Measurements from ENCODE around the gene DOCK4.

Gene DOCK4

DNA sequence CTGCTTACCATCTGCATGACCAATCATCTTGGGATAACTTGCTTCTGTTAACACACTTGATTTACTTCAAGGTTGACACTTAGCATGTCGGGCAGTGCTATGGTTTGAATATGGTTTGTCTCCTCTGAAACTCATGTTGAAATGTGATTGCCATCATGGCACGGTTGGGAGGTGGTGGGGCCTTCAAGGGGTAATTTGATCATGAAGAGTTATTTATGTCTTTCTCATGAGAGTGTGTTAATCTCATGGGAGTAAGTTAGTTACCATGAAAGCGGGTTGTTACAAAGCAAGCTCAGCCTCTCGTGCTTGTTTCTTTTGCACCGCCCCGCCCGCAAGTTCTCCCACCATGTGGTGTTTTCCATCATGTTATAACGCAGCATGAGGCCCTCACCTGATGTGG, 163.6 kb downstream of the DOCK4 start:
- TF ChIP-seq, protein P1, sequence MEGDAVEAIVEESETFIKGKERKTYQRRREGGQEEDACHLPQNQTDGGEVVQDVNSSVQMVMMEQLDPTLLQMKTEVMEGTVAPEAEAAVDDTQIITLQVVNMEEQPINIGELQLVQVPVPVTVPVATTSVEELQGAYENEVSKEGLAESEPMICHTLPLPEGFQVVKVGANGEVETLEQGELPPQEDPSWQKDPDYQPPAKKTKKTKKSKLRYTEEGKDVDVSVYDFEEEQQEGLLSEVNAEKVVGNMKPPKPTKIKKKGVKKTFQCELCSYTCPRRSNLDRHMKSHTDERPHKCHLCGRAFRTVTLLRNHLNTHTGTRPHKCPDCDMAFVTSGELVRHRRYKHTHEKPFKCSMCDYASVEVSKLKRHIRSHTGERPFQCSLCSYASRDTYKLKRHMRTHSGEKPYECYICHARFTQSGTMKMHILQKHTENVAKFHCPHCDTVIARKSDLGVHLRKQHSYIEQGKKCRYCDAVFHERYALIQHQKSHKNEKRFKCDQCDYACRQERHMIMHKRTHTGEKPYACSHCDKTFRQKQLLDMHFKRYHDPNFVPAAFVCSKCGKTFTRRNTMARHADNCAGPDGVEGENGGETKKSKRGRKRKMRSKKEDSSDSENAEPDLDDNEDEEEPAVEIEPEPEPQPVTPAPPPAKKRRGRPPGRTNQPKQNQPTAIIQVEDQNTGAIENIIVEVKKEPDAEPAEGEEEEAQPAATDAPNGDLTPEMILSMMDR (IDR thresholded peaks at IDR 0.05; ENCODE audit: insufficient read depth, low read depth, low read length, missing control alignments), result no peak
- no peak for DNase-seq (ENCODE audit: low read depth)
- H3K4me3 ChIP-seq (ENCODE audit: low read depth, low read length), result no peak overlapping the region

DNA sequence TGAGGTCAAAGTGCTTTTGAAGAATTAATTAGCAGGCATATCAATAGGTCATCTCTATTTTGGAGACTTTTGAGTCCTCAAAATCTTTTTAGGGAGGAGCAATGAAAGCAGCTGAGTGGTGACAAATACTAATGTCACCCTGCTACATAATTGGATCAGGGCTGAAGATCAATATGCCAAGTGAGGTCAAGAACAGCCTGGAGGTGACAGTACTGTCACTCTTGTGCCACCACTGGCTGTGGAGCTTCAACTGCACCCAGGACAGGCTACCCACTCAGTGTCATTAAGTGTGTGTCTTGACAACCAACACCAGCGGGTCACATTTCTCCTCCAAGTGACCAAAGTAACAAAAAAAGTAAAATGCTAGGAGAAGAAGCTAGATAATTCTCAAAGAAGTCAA, 167.8 kb downstream of the DOCK4 start:
- TF ChIP-seq, protein P1 (IDR thresholded peaks at IDR 0.05; ENCODE audit: insufficient read depth, low read depth, low read length, missing control alignments), result no peak
- H3K4me3 ChIP-seq (ENCODE audit: low read depth, low read length), result no peak overlapping the region
- no peak for DNase-seq (ENCODE audit: low read depth)

DNA sequence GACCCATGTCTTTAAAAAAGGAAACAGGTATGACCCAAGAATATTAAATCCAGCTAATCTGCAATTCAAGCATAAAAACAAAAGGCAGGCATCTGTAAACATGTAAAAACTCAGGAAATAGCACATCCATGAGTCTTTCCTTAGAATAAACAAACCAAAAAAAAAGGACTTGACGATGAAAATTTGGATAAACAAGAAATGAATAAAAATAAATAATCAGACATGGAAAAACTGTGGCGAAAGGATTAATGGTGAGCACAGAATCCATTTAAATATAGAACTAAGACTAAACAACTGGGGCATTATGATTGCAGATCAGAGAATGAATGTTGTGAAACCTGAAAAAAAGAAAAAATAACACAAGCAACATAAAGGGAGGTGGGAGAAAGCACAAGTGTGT, 170.1 kb downstream of the DOCK4 start:
- TF ChIP-seq, protein P1 (IDR thresholded peaks at IDR 0.05; ENCODE audit: insufficient read depth, low read depth, low read length, missing control alignments), result no peak
- no peak for DNase-seq (ENCODE audit: low read depth)
- no peak overlapping the region for H3K4me3 ChIP-seq (ENCODE audit: low read depth, low read length)

DNA sequence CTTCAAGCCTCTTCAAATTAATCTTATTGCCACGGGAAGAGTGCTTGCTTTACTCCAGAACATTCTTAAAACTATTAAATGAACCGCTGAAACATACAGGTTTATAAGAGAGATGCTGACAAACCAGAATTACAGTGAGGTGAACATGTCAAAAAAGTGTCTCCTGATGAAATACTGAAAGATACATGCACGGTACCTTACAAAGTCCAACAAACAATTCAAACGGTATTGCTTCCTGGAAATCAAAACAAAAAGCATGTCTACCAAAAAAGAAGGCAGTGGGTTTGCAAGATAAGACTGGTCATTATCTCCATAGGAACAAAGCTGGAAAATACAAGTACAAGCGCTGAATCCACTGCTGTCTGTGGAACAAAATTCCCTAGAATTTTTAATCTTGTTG, 174.5 kb downstream of the DOCK4 start:
- TF ChIP-seq, protein P1 (IDR thresholded peaks at IDR 0.05; ENCODE audit: insufficient read depth, low read depth, low read length, missing control alignments), result no peak
- no peak for DNase-seq (ENCODE audit: low read depth)
- H3K4me3 ChIP-seq (ENCODE audit: low read depth, low read length), result no peak overlapping the region

DNA sequence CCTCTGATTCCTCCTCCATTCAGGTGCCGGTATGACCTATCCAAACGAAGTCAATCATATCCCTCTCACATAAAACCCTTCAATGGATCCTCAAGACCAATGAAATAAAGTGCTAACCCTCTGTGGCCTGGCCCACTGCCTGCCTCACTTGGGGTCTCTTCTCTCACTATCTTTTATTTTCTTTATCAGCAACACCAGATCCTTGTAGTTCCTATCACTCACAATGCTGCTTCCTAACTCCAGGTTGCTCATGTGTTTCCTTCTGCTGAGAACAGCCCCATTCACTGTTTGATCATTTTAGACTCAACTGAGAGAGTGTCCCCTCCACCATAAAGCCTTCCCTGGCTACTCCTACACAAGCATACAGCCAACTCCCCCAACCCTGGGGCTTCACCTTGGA, 180.6 kb downstream of the DOCK4 start:
- H3K4me3 ChIP-seq (ENCODE audit: low read depth, low read length), result no peak overlapping the region
- DNase-seq (ENCODE audit: low read depth), result no peak
- TF ChIP-seq, protein P1 (IDR thresholded peaks at IDR 0.05; ENCODE audit: insufficient read depth, low read depth, low read length, missing control alignments), result no peak

DNA sequence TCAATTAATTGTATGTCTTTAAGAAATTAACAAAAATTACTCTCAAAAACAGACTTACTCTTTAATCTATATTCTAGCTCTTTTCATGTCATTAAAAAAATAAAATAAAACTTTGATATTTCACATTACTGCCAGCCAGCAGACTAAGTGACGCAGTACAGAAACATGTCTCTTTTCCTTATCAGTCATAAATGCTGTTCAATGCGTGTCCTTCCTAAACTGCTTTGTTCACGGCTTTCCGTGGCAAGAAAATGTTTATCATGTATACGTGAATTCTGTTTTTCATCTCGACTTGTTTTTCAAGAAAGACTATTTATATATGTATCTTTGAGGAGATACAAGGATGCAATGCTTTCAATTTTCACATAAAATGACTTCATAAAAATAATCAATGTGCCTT, 182.4 kb downstream of the DOCK4 start:
- DNase-seq (ENCODE audit: low read depth), result no peak
- no peak overlapping the region for H3K4me3 ChIP-seq (ENCODE audit: low read depth, low read length)
- TF ChIP-seq, protein P1 (IDR thresholded peaks at IDR 0.05; ENCODE audit: insufficient read depth, low read depth, low read length, missing control alignments), result no peak

DNA sequence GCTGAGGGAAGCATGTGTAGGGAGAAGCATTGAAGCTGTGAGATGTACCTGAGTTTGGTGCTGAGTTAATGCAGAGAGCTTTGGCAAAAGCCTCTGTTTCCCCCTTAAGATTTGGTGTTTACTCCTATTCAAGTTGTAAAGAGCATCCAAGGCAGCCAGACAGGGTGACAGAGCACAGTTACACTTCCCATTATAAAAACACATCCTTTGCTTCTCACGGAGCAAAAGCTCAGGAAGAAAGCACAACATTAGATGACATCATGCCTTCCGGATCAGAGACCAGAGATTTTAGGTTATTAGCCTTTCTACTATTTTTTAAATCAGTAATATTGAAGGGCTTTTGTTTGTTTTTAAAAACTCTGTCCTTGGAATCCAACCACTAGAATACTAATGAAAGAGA, 182.9 kb downstream of the DOCK4 start:
- DNase-seq (ENCODE audit: low read depth), result no peak
- TF ChIP-seq, protein P1 (IDR thresholded peaks at IDR 0.05; ENCODE audit: insufficient read depth, low read depth, low read length, missing control alignments), result no peak
- H3K4me3 ChIP-seq (ENCODE audit: low read depth, low read length), result no peak overlapping the region
